Lower leg skin (tissue), 3 donors: ENCODE results near the gene CHIT1.

ENCODE experiments used
- CTCF ChIP-seq, 3 donors: fragments of 450-650 bp; IDR thresholded peaks; one replicate each; pipeline ENCODE4 v1.5.1; 2016; ENCODE audit warnings: antibody characterized with exemption in 3 of 3, mild to moderate bottlenecking in 3 of 3, moderate library complexity in 2 of 3
- POLR2A ChIP-seq, 2 donors: fragments of 450-650 bp; IDR thresholded peaks; one replicate each; pipeline ENCODE4 v1.6.1; 2016 to 2017; ENCODE audit warnings: antibody characterized with exemption in 2 of 2, mild to moderate bottlenecking in 1 of 2, moderate library complexity in 1 of 2

GRCh38 chr1:203167026-203167912 lies 62.2 kb downstream of the CHIT1 start:
- TF ChIP-seq CTCF (IDR thresholded peaks at IDR 0.05) (no peak), POLR2A (IDR thresholded peaks at IDR 0.05) (no peak)
